DMS 273 (cell line): ENCODE data around the gene RPS25.
"Not testable (repeated sequence)": the region's sequence is repeated elsewhere in the genome, so short reads cannot be mapped to it uniquely, and the experiment has no call there.

Source experiments
- DNase-seq: peaks from one replicate; lab custom pipeline; 2025; ENCODE audit not compliant: unreplicated experiment; lab: John Stamatoyannopoulos, UW

RPS25 gene

DNA sequence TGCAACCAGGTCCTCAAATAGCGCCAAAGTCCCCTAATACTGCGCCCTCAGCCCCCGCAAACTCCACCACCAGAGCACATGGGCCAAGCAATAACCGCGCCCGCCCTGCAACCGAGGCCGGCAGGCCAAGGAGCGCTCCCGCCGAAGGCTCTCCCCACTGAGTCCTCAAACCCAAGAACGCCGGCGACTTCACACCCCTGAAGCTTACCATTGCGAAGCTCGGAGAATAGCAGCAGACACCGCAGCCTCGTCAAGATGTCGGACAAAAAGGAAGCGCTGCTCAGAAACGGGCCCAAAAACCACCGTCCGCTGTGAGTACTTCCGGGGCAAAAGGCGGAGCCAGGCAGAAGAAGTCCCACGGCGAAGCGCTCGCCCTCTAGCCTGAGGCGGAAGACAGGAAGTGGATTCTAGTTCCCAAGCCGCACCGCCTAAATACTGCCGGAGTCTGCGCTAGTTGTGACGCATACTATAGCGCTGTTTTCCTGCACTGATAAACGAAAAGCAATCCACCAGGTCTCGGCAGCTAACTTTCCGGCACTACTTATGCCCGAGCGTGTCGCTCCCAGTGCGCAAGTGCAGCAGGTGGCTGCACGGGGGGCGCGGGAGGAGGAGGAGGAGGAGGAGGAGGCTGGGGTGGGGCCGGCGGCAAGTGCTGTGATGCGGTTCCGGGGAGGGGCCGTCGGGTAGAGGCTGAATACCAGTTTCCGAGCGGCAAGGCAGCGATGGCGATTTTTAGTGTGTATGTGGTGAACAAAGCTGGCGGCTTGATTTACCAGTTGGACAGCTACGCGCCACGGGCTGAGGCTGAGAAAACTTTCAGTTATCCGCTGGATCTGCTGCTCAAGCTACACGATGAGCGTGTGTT, at the start of gene RPS25, which contains the start of gene TRAPPC4:
TSS of gene RPS25 (minus strand) at position 270 of the 865 bp plus-strand sequence. CDS start at position 211, 59 bp downstream.
TSS of gene TRAPPC4 (plus strand) at position 693 of the 865 bp plus-strand sequence. CDS start at position 723, 30 bp downstream.
- DNase-seq = peak; percentile 96

DNA sequence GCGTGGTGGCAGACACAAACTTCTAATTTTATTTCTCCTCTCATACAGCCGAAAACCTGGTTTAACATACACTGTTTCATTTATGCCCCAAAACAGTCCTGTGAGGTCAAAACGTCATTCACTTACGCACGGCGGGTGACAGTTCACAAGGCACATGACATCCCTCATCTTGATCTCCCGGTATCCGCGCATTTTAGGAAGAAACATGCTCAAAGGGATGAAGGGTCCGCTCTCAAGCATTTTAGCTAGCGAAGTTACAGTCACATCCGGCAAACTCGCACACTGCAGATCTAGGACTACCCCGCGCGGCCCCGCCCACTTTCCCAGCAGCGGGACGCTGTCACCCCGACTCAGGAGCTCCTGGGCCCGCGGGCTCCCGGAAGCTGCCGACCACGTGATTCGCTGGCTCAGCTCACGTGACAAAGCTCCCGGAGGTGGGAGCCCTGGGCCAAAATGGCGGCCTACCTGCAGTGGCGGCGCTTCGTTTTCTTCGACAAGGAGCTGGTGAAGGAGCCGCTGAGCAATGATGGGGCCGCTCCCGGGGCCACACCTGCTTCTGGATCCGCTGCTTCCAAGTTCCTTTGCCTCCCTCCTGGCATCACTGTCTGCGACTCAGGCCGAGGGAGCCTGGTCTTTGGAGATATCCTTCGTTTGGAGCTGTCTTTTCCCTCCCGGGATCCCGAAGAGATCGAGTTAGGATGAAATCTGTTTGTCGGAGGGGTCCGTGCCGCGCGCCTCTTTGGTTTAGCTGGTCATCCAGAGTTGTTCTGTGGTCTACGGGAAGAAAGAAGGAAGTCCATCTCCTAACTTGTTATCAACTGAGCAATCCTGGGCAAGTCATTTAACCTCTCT, 49.5 kb upstream of the RPS25 start, which contains the start of gene VPS11:
TSS of gene VPS11 (plus strand) at position 448 of the 852 bp plus-strand sequence. CDS start at position 454, 6 bp downstream.
- peak; percentile 97 for DNase-seq

DNA sequence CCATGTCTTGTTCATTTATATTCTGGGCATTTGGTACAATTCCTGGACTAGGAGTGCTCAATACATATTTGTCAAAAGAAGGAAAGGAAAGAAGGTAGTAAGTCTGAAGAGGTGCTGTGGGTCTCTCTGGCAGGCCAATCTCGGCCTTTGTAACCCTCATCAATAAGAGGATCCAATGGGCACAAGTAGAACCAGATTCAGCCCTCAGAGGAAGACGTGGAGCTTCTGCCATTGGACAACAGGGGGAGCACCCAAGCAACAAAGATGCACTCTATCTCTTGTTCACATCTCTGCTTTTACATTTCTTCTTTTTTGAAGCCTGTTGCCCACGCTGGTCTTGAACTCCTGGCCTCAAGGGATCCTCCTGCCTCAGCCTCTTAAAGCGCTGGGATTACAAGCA, 47.2 kb upstream of the RPS25 start:
- peak; percentile 41 for DNase-seq

DNA sequence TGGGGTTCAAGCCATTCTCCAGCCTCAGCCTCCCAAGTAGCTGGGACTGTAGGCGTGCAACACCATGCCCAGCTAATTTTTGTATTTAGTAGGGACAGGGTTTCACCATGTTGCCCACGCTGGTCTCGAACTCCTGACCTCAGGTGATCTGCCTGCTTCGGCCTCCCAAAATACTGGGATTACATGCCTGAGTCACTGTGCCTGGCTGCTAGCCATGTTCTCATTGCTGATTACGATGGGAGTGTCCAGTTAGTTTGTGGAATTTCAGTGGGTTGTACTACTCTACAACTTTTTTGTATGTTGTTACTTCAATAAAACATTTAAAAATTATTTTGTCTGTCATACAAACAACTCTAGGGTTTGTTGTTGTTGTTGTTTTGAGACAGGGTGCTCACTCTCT, 44.6 kb upstream of the RPS25 start:
- DNase-seq = no peak

DNA sequence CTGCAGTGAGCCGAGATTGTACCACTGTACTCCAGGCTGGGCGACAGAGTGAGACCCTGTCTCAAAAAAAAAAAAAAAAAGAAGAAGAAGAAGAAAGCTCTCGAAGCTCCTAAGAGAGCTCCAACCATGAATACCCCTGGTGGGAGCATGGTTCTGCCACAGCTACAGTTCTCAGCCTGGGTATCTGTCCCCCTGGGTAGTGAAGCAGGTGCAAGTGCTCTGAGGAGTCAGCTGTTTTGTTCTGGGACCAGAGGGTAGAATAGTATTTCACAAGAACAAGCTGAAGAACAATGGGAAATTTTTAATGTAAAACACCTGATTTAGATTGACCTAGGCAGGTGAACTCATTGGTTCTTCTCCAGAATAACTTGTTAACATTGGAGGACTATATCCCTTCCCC, 43.1 kb upstream of the RPS25 start:
- no peak for DNase-seq

DNA sequence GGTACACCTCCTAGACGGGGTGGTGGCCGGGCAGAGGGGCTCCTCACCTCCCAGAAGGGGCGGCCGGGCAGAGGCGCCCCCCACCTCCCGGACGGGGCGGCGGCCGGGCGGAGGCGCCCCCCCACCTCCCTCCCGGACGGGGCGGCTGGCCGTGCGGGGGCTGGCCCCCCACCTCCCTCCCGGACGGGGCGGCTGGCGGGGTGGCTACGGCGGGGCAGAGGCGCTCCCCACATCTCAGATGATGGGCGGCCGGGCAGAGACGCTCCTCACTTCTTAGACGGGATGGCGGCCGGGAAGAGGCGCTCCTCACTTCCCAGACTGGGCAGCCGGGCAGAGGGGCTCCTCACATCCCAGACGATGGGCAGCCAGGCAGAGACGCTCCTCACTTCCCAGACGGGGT, 41.0 kb upstream of the RPS25 start:
- not testable (repeated sequence) for DNase-seq

DNA sequence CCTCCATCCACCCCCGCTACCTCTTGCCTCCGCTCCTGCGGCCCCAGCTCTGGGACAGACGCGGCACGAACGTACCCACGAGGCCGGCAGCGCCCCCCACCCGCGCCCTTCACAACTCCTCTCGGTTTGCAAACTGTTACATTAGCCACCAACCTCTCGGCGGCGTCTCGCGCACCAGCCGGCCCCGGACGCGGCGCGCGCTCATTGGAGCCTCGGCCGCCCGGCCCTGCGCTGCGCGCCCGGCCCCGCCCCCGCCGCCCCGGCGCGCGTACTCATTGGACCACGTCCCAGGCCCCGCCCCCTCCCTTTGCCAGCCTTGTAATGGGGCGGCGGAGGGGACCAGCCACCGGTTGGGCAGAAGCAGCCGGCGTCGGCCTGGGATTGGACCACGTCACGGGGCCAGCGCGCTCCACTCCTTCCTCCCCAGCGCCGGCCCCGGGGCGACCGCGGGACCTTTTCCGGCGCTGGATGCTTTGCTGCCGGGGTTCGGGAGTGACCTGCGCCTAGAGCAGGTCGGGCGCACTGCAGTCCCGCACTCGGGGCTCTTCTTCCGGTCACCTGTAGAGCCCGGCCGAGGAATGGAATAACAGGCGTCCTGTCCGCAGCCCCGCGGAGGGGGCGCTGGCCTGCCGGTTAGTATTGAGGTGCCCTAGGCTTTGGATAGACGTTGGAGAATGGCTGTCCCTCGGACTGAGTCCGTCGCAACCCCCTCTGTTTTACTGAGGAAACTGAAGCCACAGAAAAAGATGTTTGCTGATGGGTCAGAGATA, 39.0 kb upstream of the RPS25 start, which contains the start of gene HYOU1:
TSS of gene HYOU1 (minus strand) at position 206 of the 770 bp plus-strand sequence. CDS start 1,045 bp downstream, outside the sequence.
- peak; percentile 97 for DNase-seq

DNA sequence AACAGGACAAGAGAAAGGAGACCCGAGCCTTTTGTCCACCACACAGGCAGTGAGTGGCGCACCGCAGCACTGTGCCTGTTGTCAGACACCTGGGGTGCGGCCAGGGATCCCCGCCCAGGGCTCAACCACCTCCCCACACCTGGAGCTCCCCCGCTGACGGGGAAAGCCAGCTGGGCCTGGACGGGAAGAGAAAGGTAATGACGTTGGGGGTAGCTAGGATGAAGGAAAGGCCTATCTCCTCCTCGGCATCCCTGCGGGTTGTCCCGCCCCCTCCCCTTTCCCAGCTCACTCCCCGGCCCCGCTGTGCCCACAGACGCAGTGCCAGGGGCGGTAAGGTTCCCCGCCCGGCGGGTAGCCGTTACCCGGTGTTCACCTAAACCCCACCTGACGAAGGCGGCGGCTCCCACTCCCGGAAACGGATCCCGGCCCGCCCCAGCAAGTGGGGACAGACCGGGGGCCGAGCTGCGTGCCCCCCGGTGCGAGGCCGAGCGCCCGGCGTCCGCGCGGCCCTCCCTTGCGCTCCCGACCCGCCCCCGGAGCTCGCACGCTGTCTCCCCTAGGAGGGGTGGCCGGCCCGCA, 38.4 kb upstream of the RPS25 start:
- DNase-seq = peak; percentile 42

DNA sequence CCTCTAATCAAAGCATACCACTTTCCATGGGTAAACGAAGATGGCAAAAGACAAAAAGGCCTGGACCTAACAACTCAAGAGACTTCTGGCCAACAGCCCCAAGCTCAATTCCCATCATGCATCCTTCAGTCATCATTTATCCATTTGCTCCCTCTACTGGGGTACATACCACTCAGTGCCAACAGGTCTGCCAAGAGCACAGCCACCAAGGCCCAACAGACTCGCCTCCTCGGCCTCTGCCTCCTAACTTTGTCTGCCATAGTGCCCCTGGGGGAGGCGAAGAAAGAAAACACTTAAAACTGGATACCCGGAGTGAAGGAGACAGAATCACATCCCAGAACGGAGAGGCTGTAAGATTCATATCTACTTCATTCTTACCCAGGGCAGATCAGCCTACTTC, 37.8 kb upstream of the RPS25 start:
- DNase-seq = peak; percentile 45

DNA sequence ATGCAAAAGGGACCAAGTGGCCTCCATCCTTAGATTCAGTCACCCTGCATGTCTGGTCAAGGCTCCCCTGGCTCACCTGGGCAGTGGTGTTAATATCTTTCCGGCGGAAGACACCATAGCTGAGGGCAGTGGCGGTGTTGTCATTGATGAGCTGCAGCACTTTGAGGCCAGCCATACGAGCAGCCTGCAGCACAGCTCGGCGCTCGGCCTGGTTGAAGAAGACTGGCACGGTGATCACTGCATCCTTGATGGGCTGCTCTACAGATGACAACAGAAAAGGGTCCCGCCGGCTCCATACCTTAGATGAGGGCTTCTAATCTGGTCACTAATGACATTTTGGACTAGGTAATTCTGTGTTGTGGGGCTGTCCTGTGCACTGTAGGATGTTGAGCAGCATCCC, 36.3 kb upstream of the RPS25 start:
- DNase-seq = no peak

DNA sequence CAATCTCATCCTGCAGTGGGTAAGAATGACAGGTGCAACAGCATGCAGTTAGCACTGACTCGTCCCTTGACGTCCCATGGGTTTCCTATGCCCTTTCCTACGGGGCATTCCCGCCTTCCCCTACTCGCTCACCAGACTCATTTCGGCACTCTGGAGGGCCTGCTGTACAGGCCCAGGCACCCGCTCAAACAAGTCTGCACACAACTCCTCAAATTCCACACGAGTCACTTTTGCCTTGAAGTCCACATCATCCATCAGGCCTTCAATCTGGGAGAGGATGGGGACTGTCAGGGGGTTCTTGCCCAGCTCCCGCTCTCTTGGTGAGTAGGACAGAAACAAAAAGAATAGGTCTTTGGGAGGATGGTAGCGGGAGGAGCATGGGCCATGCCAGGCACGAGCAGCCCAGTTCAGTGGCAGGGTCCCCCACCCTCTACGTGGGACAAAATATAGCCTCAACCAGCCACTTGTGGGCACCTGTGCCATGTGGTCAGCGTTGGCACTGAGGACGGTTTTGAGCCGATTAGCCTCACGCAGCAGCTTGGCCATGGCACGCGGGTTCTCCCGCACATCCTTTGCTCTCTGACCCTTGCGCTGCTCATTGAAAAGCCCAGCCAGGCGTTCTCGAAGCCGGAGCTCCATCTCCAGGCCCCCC, 34.1 kb upstream of the RPS25 start:
- no peak for DNase-seq

DNA sequence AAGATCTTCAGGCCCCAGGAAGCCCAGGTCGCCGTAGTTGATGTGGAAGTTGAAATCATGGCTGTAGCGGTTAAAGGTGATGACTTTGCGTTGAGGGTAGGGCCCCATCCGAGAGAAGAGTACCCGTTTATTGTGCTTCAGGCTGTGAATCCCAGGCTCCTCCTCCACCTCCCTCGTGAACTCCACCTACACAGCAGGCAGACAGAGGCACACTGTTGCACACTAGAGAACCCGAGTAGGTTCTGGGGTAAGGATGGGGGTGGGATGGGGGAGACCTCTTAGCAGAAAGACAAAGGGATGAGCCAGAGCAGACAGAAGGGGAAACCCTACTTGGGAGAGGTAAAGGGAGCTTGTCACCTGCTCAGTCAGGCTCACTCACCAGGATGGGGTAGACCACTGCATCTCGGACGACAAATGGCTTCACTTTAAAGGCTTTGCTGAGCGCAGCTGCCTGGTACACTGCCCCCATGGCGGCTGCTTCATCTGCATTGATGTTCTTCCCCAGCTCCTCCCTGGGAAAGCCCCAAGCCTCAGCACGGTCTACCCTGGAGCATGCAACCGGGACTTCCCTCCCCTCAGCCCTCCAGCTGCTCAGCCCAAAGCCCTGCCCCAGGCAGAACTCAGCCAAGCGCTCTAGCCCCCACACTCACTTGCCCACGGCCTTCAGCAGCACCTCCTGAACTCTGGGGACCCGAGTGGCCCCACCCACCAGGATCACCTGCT, 33.5 kb upstream of the RPS25 start:
- no peak for DNase-seq

DNA sequence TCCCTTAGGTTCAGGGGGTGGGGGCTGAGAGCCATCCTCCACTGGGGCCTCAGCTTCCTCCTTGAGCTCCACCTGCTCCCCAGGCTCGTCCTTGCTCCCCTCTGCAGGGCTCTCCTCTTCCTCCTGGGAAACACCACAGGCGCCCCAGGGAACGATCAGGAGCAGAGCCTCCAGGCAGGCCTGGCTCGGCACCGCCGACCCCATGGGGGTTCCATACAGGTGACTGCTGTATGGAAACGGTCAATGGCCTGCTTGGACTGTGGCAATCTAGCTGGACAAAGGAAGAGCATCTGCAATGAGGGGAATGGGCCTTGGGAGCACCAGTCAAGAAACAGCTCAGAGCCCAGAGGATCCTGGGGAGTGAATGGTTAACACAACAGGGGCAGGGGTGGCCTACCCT, 30.9 kb upstream of the RPS25 start:
- DNase-seq = no peak

DNA sequence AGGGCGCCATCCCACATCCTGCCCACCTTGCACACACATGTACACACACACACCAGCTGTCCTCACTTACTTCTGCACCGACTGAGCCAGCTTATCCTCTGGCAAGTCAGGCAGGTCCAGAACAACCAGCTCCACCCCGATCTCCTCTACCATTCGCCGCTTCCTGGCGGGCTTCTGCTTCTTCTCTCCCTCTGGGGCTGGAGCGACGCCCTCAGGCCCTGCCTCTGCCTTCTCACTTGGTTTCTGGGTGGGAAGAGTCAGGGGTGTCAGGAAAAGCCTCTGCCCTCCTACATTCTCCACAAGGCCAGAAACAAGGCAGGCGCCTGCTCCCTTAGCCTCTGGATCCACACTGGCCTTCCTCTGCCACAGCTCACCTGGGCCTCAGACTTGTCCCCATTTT, 30.5 kb upstream of the RPS25 start:
- no peak for DNase-seq

DNA sequence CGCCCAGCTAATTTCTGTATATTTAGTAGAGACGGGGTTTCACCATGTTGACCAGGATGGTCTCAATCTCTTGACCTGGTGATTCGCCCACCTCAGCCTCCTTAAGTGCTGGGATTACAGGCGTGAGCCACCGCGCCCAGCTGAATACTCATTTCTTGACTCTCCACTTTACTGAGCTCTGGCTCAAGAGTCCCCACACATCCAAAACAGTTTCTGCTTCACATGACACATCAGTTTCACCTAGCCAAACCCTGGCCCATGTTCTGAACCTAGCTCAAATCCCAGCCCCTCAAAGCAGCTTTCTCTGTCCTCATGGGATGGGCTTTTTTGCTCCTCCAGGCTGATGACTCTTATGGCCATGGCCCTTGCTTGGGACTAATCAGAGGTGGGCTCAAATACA, 29.1 kb upstream of the RPS25 start:
- DNase-seq = no peak

DNA sequence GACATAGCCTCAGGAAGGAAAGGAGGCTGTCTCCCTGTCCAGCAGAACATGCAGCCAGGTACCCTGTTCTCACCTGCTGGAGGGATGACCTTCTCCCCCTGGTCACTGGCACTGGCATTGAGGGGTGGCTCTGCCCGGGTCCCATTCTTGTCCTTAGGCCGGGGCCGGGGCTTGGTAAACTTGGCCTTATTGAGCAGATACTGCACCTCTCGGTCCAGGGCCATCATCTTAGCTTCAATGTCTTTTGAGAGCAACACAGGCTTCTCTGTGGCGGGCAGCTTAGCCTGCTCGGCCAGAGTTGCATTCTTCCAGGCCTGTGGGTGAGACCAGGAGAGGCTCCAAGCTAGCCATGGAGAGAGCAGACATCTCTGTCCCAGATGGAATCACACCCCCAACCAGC, 28.3 kb upstream of the RPS25 start:
- no peak for DNase-seq

DNA sequence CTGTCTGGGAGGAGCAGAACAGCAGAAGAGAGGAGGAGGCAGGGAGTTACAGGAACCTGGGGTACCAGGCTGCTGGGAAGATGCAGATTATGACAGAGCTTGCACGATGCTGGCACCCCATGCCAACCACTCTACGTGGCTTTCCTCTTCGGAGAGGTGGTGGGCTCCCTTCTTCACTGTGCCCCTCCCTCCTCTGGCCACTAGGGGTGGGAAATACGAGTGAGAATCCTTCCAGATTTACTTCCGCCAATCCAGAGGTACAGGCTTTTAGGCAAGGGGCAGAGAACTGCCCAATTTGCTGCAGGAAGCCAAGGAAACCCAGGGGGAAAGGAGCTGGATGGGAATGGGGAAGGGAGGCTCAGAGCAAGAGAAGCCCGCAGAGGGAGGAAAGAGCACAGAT, 26.6 kb upstream of the RPS25 start:
- peak; percentile 29 for DNase-seq

DNA sequence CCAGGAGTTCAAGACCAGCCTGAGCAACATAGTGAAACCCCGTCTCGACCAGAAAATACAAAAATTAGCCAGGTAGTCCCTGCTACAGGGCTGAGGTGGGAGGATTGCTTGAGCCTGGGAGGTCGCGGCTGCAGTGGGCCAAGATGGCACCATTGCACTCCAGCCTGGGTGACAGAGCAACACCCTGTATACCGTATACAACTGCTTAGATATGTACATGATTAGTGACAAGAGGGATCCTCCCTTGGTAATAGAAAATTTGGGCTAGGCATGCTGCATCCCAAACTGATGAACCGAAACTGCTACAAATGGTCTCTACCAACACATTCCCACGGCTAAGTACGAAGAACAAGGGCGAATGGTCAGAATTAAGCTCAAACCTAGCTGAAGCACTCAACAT, 24.8 kb upstream of the RPS25 start:
- no peak for DNase-seq

DNA sequence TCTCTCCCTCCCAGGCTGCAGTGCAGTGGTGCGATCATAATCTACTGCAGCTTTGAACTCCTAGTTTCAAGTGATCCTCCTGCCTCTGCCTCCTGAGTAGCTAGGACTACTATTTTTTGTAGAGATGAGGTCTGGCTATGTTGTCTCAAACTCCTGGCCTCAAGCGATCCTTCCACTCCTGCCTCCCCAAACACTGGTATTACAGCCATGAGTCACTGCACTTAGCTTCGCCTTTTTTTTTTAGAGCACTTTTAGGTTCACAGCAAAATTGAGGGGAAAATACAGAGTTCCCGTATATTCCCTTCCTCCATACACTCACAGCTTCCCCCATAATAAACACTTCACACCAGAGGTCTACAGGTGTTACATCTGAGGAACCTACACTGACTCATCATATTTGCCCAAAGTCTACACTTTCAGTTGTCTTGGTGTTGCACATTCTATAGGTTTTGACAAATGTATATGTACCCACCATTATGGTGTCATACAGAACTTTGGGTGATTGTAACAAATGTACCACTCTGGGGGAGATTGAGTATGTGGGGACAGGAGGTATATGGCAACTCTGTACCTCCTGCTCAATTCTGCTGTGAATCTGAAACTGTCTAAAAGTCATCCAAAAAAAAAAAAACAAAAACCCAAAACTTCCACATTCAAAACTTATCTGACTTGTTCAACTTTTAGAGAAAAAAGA, 23.8 kb upstream of the RPS25 start:
- DNase-seq = no peak
